K562 (cell line): ENCODE measurements around the gene PRCC. TPM values are rescaled to one million over a fixed set of nuclear protein-coding genes. Genes with fewer than 3 reads are reported as not detected.

ENCODE experiments used
- ATF2 ChIP-seq: sonication (generic); formaldehyde crosslinking; IDR thresholded peaks from 2 replicates; pipeline ENCODE4 v1.8.1; 2022; ENCODE audit warnings: missing genetic modification reagents
- CHD7 ChIP-seq: fragments of 200-600 bp; sonication (generic); IDR thresholded peaks from one replicate; pipeline ENCODE4 v1.6.1; 2012; ENCODE audit warnings: mild to moderate bottlenecking, low read depth, low read length, inconsistent platforms
- GTF3C2 ChIP-seq: IDR thresholded peaks from 3 replicates; pipeline ENCODE4 v1.6.1; 2011; ENCODE audit warnings: borderline replicate concordance, mild to moderate bottlenecking, moderate library complexity; ENCODE audit not compliant: insufficient read length; ENCODE audit errors: extremely low read depth
- ILK ChIP-seq: fragments of 450-650 bp; IDR thresholded peaks from 2 replicates; pipeline ENCODE4 v1.6.1; 2016; ENCODE audit warnings: missing genetic modification characterization, low read depth, mild to moderate bottlenecking, missing compliant biosample characterization, moderate library complexity, borderline replicate concordance
- KLF6 ChIP-seq: fragments of 250-450 bp; sonication (Bioruptor Pico); IDR thresholded peaks from 2 replicates; pipeline ENCODE4 v1.4.0; 2020; ENCODE audit warnings: mild to moderate bottlenecking, moderate library complexity, borderline replicate concordance
- USF1 ChIP-seq: sonication (generic); formaldehyde crosslinking; IDR thresholded peaks from 2 replicates; pipeline ENCODE4 v1.9.0; 2022; ENCODE audit warnings: mild to moderate bottlenecking, missing genetic modification reagents
- ZNF133 ChIP-seq: fragments of 250-450 bp; sonication (Bioruptor Pico); IDR thresholded peaks from 2 replicates; pipeline ENCODE4 v1.4.0; 2020; ENCODE audit warnings: mild to moderate bottlenecking
- polyA plus RNA-seq, 8 experiments: library from polyadenylated mRNA; depleted of rRNA in 4 of 8; stranded (reverse) in 5 of 8; unstranded in 3 of 8; fragments of >200 nt; fragmentation: Nextera tagmentation in 2 of 8; fragmentation: Illumina TruSeq in 1 of 8; extraction: Ambion mirVana in 2 of 8; extraction: Trizol in 1 of 8; gene quantifications; 2 replicates each; pipeline versions ENCODE4 v1.2.1 to v1.2.3, GENCODE V29; 2011 to 2014; ENCODE audit warnings: inconsistent platforms in 1 of 8, missing spikeins in 1 of 8
- total RNA-seq, 7 experiments: library from RNA; depleted of rRNA in 6 of 7; stranded (reverse); fragments of >200 nt in 6 of 7; fragmentation: Illumina TruSeq in 2 of 7; extraction: Trizol in 2 of 7; gene quantifications; 2 replicates each; pipeline versions ENCODE4 v1.2.1 to v1.2.3, GENCODE V29; 2011 to 2021; ENCODE audit warnings: low replicate concordance in 1 of 7

The PRCC gene
- total and polyA plus RNA-seq, 9 of the 15 experiments (the other 6 are each of a cell fraction or from before 2014, with no cell fraction given) = 23.9 to 201 (median 41.1) TPM

GRCh38 chr1:156751757-156752481, 15.4 kb upstream of the PRCC start (continued):
- TF ChIP-seq USF1 (CRISPR knock-in tag) (peak; percentile 74), ATF2 (CRISPR knock-in tag) (no peak), ZNF133 (CRISPR knock-in tag) (no peak), ILK (tag) (no peak), CHD7 (no peak), GTF3C2 (no peak), KLF6 (CRISPR knock-in tag) (0 out of 2 replicates have a peak, but pooled peaks have one; percentile 10)
